Activated naive CD4-positive, alpha-beta T cell treated with anti-CD3 and anti-CD28 coated beads, Interleukin-2, amount 10 ng/mL, durations not matched to agents 7 days and 5 days (primary cell): ENCODE results near the gene CNNM2.
"Not testable (repeated sequence)": the region's sequence is repeated elsewhere in the genome, so short reads cannot be mapped to it uniquely, and the experiment has no call there.

ENCODE experiments used
- CTCF ChIA-PET: fragments of 350-600 bp; sonication (Branson Sonifier 250); formaldehyde crosslinking; loops from one replicate; lab custom pipeline; 2021; ENCODE audit warnings: antibody characterized with exemption; lab: Charles Lee
- DNase-seq: peaks from one replicate; pipeline ENCODE4 v3.0.0-alpha.2; 2020
- H3K27ac Mint-ChIP-seq: one replicate; pipeline ENCODE4 v1.8.0; 2021; ENCODE audit warnings: mild to moderate bottlenecking, moderate library complexity, mixed read lengths
- H3K27me3 Mint-ChIP-seq: one replicate; pipeline ENCODE4 v1.8.0; 2021; ENCODE audit warnings: mild to moderate bottlenecking, mixed read lengths
- H3K36me3 Mint-ChIP-seq: one replicate; pipeline ENCODE4 v1.8.0; 2021; ENCODE audit warnings: mixed read lengths
- H3K4me1 Mint-ChIP-seq: one replicate; pipeline ENCODE4 v1.8.0; 2021; ENCODE audit warnings: mixed read lengths
- H3K4me3 Mint-ChIP-seq: one replicate; pipeline ENCODE4 v1.8.0; 2021; ENCODE audit warnings: mild to moderate bottlenecking, moderate library complexity, mixed read lengths
- H3K9me3 Mint-ChIP-seq: one replicate; pipeline ENCODE4 v1.8.0; 2021; ENCODE audit warnings: mixed read lengths

Gene CNNM2

GRCh38 chr10:103111031-103111917, 193.2 kb downstream of the CNNM2 start:
- Mint-ChIP-seq H3K4me3 (no peak overlapping the region), H3K27me3 (no peaks in the 10 kb centered on the region), H3K36me3 (peaks cover 19% of the 10 kb centered on the region), H3K4me1 (no peaks in the 10 kb centered on the region), H3K9me3 (no peaks in the 10 kb centered on the region), H3K27ac (no peak overlapping the region)
- DNase-seq, result no peak
- CTCF ChIA-PET, result interaction anchor here (0.6 to 2.0 kb wide), 3 partner anchors 21 to 768 kb away, joined by 3 to 14 read pairs (median 3); no protein-coding TSS in a partner anchor

GRCh38 chr10:103111918-103112877, 194.1 kb downstream of the CNNM2 start:
- no peaks in the 10 kb centered on the region for H3K9me3 Mint-ChIP-seq
- no peak for DNase-seq
- peaks cover 16% of the 10 kb centered on the region for H3K36me3 Mint-ChIP-seq
- H3K4me1 Mint-ChIP-seq, result no peaks in the 10 kb centered on the region
- CTCF ChIA-PET, result no interaction called here
- H3K27me3 Mint-ChIP-seq, result no peaks in the 10 kb centered on the region
- H3K4me3 Mint-ChIP-seq, result no peak overlapping the region
- H3K27ac Mint-ChIP-seq, result no peak overlapping the region

- no peak overlapping the region for H3K4me3 Mint-ChIP-seq
- no peaks in the 10 kb centered on the region for H3K9me3 Mint-ChIP-seq
- H3K27me3 Mint-ChIP-seq, result no peaks in the 10 kb centered on the region
- peaks cover 11% of the 10 kb centered on the region for H3K36me3 Mint-ChIP-seq
- no peak overlapping the region for H3K27ac Mint-ChIP-seq
- DNase-seq, result no peak
- CTCF ChIA-PET, result no interaction called here
- no peaks in the 10 kb centered on the region for H3K4me1 Mint-ChIP-seq
These were observed 196.8 kb downstream of the CNNM2 start for GRCh38 chr10:103114876-103115275.

- DNase-seq, result no peak
- Mint-ChIP-seq H3K27ac (no peak overlapping the region), H3K36me3 (peaks cover 2% of the 10 kb centered on the region), H3K9me3 (no peaks in the 10 kb centered on the region), H3K4me3 (no peak overlapping the region), H3K4me1 (no peaks in the 10 kb centered on the region), H3K27me3 (no peaks in the 10 kb centered on the region)
- CTCF ChIA-PET, result no interaction called here
These were observed 199.2 kb downstream of the CNNM2 start for GRCh38 chr10:103117247-103117646.

GRCh38 chr10:103120546-103120945, 202.5 kb downstream of the CNNM2 start:
- no peak overlapping the region for H3K27ac Mint-ChIP-seq
- peaks cover 5% of the 10 kb centered on the region for H3K4me1 Mint-ChIP-seq
- H3K9me3 Mint-ChIP-seq, result no peaks in the 10 kb centered on the region
- H3K27me3 Mint-ChIP-seq, result no peaks in the 10 kb centered on the region
- DNase-seq, result no peak
- H3K36me3 Mint-ChIP-seq, result peaks cover 8% of the 10 kb centered on the region
- H3K4me3 Mint-ChIP-seq, result no peak overlapping the region
- CTCF ChIA-PET, result no interaction called here

GRCh38 chr10:103120977-103121735, 203.1 kb downstream of the CNNM2 start:
- Mint-ChIP-seq H3K9me3 (no peaks in the 10 kb centered on the region), H3K27ac (no peak overlapping the region), H3K27me3 (no peaks in the 10 kb centered on the region), H3K4me1 (peaks cover 9% of the 10 kb centered on the region), H3K4me3 (no peak overlapping the region), H3K36me3 (peaks cover 11% of the 10 kb centered on the region)
- CTCF ChIA-PET, result interaction anchor here (2.1 kb wide), 1 partner anchor 124 kb away, joined by 5 read pairs; no protein-coding TSS in a partner anchor
- no peak for DNase-seq

- Mint-ChIP-seq H3K27ac (no peak overlapping the region), H3K27me3 (no peaks in the 10 kb centered on the region), H3K36me3 (peaks cover 15% of the 10 kb centered on the region), H3K9me3 (no peaks in the 10 kb centered on the region), H3K4me1 (peaks cover 9% of the 10 kb centered on the region), H3K4me3 (no peak overlapping the region)
- CTCF ChIA-PET, result interaction anchor here (1.2 to 2.1 kb wide), 2 partner anchors 51 to 121 kb away, joined by 4 to 5 read pairs; no protein-coding TSS in a partner anchor
- DNase-seq, result no peak
These were observed 205.4 kb downstream of the CNNM2 start for GRCh38 chr10:103123282-103124024.

GRCh38 chr10:103124420-103125096, 206.5 kb downstream of the CNNM2 start:
- H3K4me1 Mint-ChIP-seq, result peaks cover 9% of the 10 kb centered on the region
- peaks cover 15% of the 10 kb centered on the region for H3K36me3 Mint-ChIP-seq
- H3K27ac Mint-ChIP-seq, result no peak overlapping the region
- CTCF ChIA-PET, result interaction anchor here (1.2 kb wide), 1 partner anchor 50 kb away, joined by 4 read pairs; no protein-coding TSS in a partner anchor
- no peak overlapping the region for H3K4me3 Mint-ChIP-seq
- no peaks in the 10 kb centered on the region for H3K9me3 Mint-ChIP-seq
- no peak for DNase-seq
- no peaks in the 10 kb centered on the region for H3K27me3 Mint-ChIP-seq

- CTCF ChIA-PET, result no interaction called here
- peaks cover 9% of the 10 kb centered on the region for H3K4me1 Mint-ChIP-seq
- peaks cover 16% of the 10 kb centered on the region for H3K36me3 Mint-ChIP-seq
- H3K9me3 Mint-ChIP-seq, result no peaks in the 10 kb centered on the region
- DNase-seq, result no peak
- no peaks in the 10 kb centered on the region for H3K27me3 Mint-ChIP-seq
- no peak overlapping the region for H3K4me3 Mint-ChIP-seq
- H3K27ac Mint-ChIP-seq, result no peak overlapping the region
These were observed 207.5 kb downstream of the CNNM2 start for GRCh38 chr10:103125323-103126267.

- H3K27ac Mint-ChIP-seq, result no peak overlapping the region
- peaks cover 28% of the 10 kb centered on the region for H3K36me3 Mint-ChIP-seq
- CTCF ChIA-PET, result no interaction called here
- no peak overlapping the region for H3K4me3 Mint-ChIP-seq
- no peaks in the 10 kb centered on the region for H3K27me3 Mint-ChIP-seq
- no peak for DNase-seq
- H3K4me1 Mint-ChIP-seq, result peaks cover 9% of the 10 kb centered on the region
- no peaks in the 10 kb centered on the region for H3K9me3 Mint-ChIP-seq
These were observed 209.1 kb downstream of the CNNM2 start for GRCh38 chr10:103127241-103127640.

GRCh38 chr10:103130180-103130579, 212.1 kb downstream of the CNNM2 start:
- H3K36me3 Mint-ChIP-seq, result peaks cover 46% of the 10 kb centered on the region
- not testable (repeated sequence) for H3K27me3 Mint-ChIP-seq

GRCh38 chr10:103130910-103131309, 212.8 kb downstream of the CNNM2 start:
- H3K36me3 Mint-ChIP-seq, result peaks cover 48% of the 10 kb centered on the region
- no peaks in the 10 kb centered on the region for H3K27me3 Mint-ChIP-seq
- H3K27ac Mint-ChIP-seq, result no peak overlapping the region
- H3K4me1 Mint-ChIP-seq, result peaks cover 6% of the 10 kb centered on the region
- no peak overlapping the region for H3K4me3 Mint-ChIP-seq
- CTCF ChIA-PET, result no interaction called here
- H3K9me3 Mint-ChIP-seq, result peaks cover 9% of the 10 kb centered on the region
- no peak for DNase-seq

More at GRCh38 chr10:103130180-103130579, 212.1 kb downstream of the CNNM2 start:
- H3K9me3 Mint-ChIP-seq, H3K4me3 Mint-ChIP-seq, DNase-seq, CTCF ChIA-PET, H3K27ac Mint-ChIP-seq: not testable (repeated sequence)
- H3K4me1 Mint-ChIP-seq, result peaks cover 11% of the 10 kb centered on the region
